ENCODE measurements around the gene RRP9.

DNA sequence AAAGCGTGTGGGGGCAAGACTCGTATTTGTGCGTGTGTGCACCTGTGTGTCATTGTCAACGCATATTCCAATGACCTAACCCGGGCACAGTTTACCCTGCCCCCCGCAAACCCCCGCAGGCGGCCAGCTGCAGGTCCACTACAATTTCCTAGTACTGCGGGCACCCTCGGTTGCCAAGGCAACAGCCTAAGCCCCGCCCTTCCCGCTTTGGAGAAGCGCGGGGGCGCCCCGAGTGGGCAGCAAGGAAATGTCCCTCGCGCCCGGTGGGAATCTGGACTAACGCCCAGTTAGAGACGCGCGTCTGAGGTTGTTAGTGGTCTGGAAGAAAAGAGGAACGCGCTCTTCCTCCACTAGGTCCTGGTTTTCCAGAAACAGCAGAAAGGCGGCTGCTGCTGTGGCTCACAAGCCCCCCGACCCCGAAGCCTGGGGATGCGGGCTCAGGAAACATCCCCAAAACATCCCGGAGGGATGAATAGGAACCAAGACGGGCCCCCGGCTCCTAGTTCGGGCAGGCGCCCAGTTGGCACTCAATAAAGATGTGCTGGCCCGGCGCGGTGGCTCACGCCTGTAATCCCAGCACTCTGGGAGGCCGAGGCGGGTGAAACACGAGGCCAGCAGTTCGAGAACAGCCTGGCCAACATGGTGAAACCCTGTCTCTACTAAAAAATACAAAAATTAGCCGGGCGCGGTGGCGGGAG, 34.3 kb upstream of the RRP9 start:
- TF ChIP-seq, protein P1, sequence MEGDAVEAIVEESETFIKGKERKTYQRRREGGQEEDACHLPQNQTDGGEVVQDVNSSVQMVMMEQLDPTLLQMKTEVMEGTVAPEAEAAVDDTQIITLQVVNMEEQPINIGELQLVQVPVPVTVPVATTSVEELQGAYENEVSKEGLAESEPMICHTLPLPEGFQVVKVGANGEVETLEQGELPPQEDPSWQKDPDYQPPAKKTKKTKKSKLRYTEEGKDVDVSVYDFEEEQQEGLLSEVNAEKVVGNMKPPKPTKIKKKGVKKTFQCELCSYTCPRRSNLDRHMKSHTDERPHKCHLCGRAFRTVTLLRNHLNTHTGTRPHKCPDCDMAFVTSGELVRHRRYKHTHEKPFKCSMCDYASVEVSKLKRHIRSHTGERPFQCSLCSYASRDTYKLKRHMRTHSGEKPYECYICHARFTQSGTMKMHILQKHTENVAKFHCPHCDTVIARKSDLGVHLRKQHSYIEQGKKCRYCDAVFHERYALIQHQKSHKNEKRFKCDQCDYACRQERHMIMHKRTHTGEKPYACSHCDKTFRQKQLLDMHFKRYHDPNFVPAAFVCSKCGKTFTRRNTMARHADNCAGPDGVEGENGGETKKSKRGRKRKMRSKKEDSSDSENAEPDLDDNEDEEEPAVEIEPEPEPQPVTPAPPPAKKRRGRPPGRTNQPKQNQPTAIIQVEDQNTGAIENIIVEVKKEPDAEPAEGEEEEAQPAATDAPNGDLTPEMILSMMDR (IDR thresholded peaks at IDR 0.05 in 2 of 3, conservative IDR thresholded peaks at IDR 0.05 in 1 of 3; ENCODE audit: control insufficient read depth in 2 of 3, extremely low read depth in 1 of 3, insufficient read depth in 1 of 3, low read depth in 3 of 3, low read length in 3 of 3), result no peak
- no peak for TF ChIP-seq SP1 (IDR thresholded peaks at IDR 0.05; ENCODE audit: low read depth, low read length)
- TF ChIP-seq JUND (IDR thresholded peaks at IDR 0.05; ENCODE audit: low read depth, low read length), result no peak
- no peak for TF ChIP-seq NFYA (IDR thresholded peaks at IDR 0.05; ENCODE audit: borderline replicate concordance, low read depth, low read length)
- TF ChIP-seq, protein P2, sequence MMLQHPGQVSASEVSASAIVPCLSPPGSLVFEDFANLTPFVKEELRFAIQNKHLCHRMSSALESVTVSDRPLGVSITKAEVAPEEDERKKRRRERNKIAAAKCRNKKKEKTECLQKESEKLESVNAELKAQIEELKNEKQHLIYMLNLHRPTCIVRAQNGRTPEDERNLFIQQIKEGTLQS (IDR thresholded peaks at IDR 0.05; ENCODE audit: borderline replicate concordance, extremely low read depth, low read depth, low read length), result no peak
